ENCODE measurements around the gene PLPP7.
"Not testable (repeated sequence)": the region's sequence is repeated elsewhere in the genome, so short reads cannot be mapped to it uniquely, and the experiment has no call there.

PLPP7 gene

GRCh38 chr9:131337131-131337848 lies 47.8 kb downstream of the PLPP7 start:
- DNase-seq = no peak

- not testable (repeated sequence) for DNase-seq
Measured at GRCh38 chr9:131339212-131339611, 49.7 kb downstream of the PLPP7 start.

GRCh38 chr9:131344931-131345535 lies 55.5 kb downstream of the PLPP7 start:
- peak in 1 of 2 experiments; percentile 2 for DNase-seq

GRCh38 chr9:131346559-131346958 lies 57.0 kb downstream of the PLPP7 start:
- no peak for DNase-seq

- DNase-seq = no peak
Measured at GRCh38 chr9:131347376-131348020, 58.0 kb downstream of the PLPP7 start.

- DNase-seq = no peak
Measured at GRCh38 chr9:131348631-131349521, 59.4 kb downstream of the PLPP7 start.

- DNase-seq = no peak
Measured at GRCh38 chr9:131349522-131349880, 60.0 kb downstream of the PLPP7 start.

- DNase-seq = peak; percentile 81 to 87
Measured at GRCh38 chr9:131349881-131350563, 60.5 kb downstream of the PLPP7 start.

- DNase-seq = not testable (repeated sequence)
Measured at GRCh38 chr9:131356479-131356878, 67.0 kb downstream of the PLPP7 start.

- DNase-seq = no peak
Measured at GRCh38 chr9:131358556-131358955, 69.0 kb downstream of the PLPP7 start.

Data from NCI-H2081 (cell line).